Measurements from ENCODE around the gene ADAMTS17. TPM values are rescaled to one million over a fixed set of nuclear protein-coding genes. Genes with fewer than 3 reads are reported as not detected.
A peak's percentile ranks its signal among the peaks of the same experiment; 100 is the strongest.

Gene ADAMTS17
- total RNA-seq, 1 donor from 2014 or later = 1.5 TPM

GRCh38 chr15:100101426-100102089 is 240.2 kb downstream of the ADAMTS17 start:
- TF ChIP-seq CTCF (IDR thresholded peaks at IDR 0.05) = no peak
- peak; percentile 46 for DNase-seq (ENCODE audit: extremely low spot score, unreplicated experiment)
- H3K4me1 Mint-ChIP-seq (ENCODE audit: unreplicated experiment) = no peaks in the 10 kb centered on the region

GRCh38 chr15:100100926-100101325 is 240.8 kb downstream of the ADAMTS17 start:
- Mint-ChIP-seq H3K27ac (ENCODE audit: unreplicated experiment) (no peak overlapping the region), H3K36me3 (ENCODE audit: unreplicated experiment) (no peaks in the 10 kb centered on the region)

More at GRCh38 chr15:100101426-100102089, 240.2 kb downstream of the ADAMTS17 start:
- no peaks in the 10 kb centered on the region for H3K9me3 Mint-ChIP-seq (ENCODE audit: unreplicated experiment)
- no peak overlapping the region for H3K4me3 Mint-ChIP-seq (ENCODE audit: unreplicated experiment)
- peaks cover 2% of the 10 kb centered on the region for H3K27me3 Mint-ChIP-seq (ENCODE audit: unreplicated experiment)
- no peaks in the 10 kb centered on the region for H3K36me3 Mint-ChIP-seq (ENCODE audit: unreplicated experiment)
- no peak overlapping the region for H3K27ac Mint-ChIP-seq (ENCODE audit: unreplicated experiment)

GRCh38 chr15:100099976-100100375 is 241.8 kb downstream of the ADAMTS17 start:
- no peak overlapping the region for H3K27ac Mint-ChIP-seq (ENCODE audit: unreplicated experiment)
- no peaks in the 10 kb centered on the region for H3K4me1 Mint-ChIP-seq (ENCODE audit: unreplicated experiment)
- H3K9me3 Mint-ChIP-seq (ENCODE audit: unreplicated experiment) = no peaks in the 10 kb centered on the region
- H3K36me3 Mint-ChIP-seq (ENCODE audit: unreplicated experiment) = no peaks in the 10 kb centered on the region
- peaks cover 2% of the 10 kb centered on the region for H3K27me3 Mint-ChIP-seq (ENCODE audit: unreplicated experiment)
- peak; percentile 62 for DNase-seq (ENCODE audit: extremely low spot score, unreplicated experiment)
- H3K4me3 Mint-ChIP-seq (ENCODE audit: unreplicated experiment) = no peak overlapping the region
- TF ChIP-seq CTCF (IDR thresholded peaks at IDR 0.05) = no peak

More at GRCh38 chr15:100100926-100101325, 240.8 kb downstream of the ADAMTS17 start:
- DNase-seq (ENCODE audit: extremely low spot score, unreplicated experiment) = peak; percentile 65
- Mint-ChIP-seq H3K9me3 (ENCODE audit: unreplicated experiment) (no peaks in the 10 kb centered on the region), H3K4me1 (ENCODE audit: unreplicated experiment) (no peaks in the 10 kb centered on the region), H3K27me3 (ENCODE audit: unreplicated experiment) (peaks cover 2% of the 10 kb centered on the region), H3K4me3 (ENCODE audit: unreplicated experiment) (no peak overlapping the region)
- TF ChIP-seq CTCF (IDR thresholded peaks at IDR 0.05) = no peak

- peak; percentile 57 for DNase-seq (ENCODE audit: extremely low spot score, unreplicated experiment)
- no peaks in the 10 kb centered on the region for H3K9me3 Mint-ChIP-seq (ENCODE audit: unreplicated experiment)
- TF ChIP-seq CTCF (IDR thresholded peaks at IDR 0.05) = no peak
- peaks cover 2% of the 10 kb centered on the region for H3K27me3 Mint-ChIP-seq (ENCODE audit: unreplicated experiment)
- no peak overlapping the region for H3K27ac Mint-ChIP-seq (ENCODE audit: unreplicated experiment)
- H3K36me3 Mint-ChIP-seq (ENCODE audit: unreplicated experiment) = no peaks in the 10 kb centered on the region
- peaks cover 5% of the 10 kb centered on the region for H3K4me1 Mint-ChIP-seq (ENCODE audit: unreplicated experiment)
- H3K4me3 Mint-ChIP-seq (ENCODE audit: unreplicated experiment) = no peak overlapping the region
Measured at GRCh38 chr15:100098705-100099104, 243.1 kb downstream of the ADAMTS17 start.

GRCh38 chr15:100097342-100098127 is 244.2 kb downstream of the ADAMTS17 start:
- peak; percentile 60 for DNase-seq (ENCODE audit: extremely low spot score, unreplicated experiment)
- H3K27ac Mint-ChIP-seq (ENCODE audit: unreplicated experiment) = no peak overlapping the region
- no peak overlapping the region for H3K4me3 Mint-ChIP-seq (ENCODE audit: unreplicated experiment)
- TF ChIP-seq CTCF (IDR thresholded peaks at IDR 0.05) = no peak
- H3K4me1 Mint-ChIP-seq (ENCODE audit: unreplicated experiment) = peaks cover 8% of the 10 kb centered on the region
- H3K27me3 Mint-ChIP-seq (ENCODE audit: unreplicated experiment) = peaks cover 2% of the 10 kb centered on the region
- no peaks in the 10 kb centered on the region for H3K9me3 Mint-ChIP-seq (ENCODE audit: unreplicated experiment)
- H3K36me3 Mint-ChIP-seq (ENCODE audit: unreplicated experiment) = no peaks in the 10 kb centered on the region

All from osteocyte (in vitro differentiated cells).